Adipocyte (in vitro differentiated cells): ENCODE results near the gene ZC3H7B.
"Not testable (repeated sequence)": the region's sequence is repeated elsewhere in the genome, so short reads cannot be mapped to it uniquely, and the experiment has no call there.

Experiments
- DNase-seq: peaks from one replicate; pipeline ENCODE4 v3.0.0-alpha.2; 2015; ENCODE audit warnings: low read depth
- H3K27me3 ChIP-seq: replicated peaks from 2 replicates; pipeline ENCODE4 v1.7.0; 2013; ENCODE audit warnings: mild to moderate bottlenecking, low read length, moderate library complexity; ENCODE audit not compliant: control insufficient read depth, insufficient read depth
- H3K36me3 ChIP-seq: 2 replicates; pipeline ENCODE4 v1.7.0; 2013; ENCODE audit warnings: low read length, mild to moderate bottlenecking, moderate library complexity; ENCODE audit not compliant: control insufficient read depth, insufficient read depth, severe bottlenecking
- H3K4me1 ChIP-seq: 2 replicates; pipeline ENCODE4 v1.7.0; 2013; ENCODE audit warnings: mild to moderate bottlenecking, low read length, moderate library complexity; ENCODE audit not compliant: control insufficient read depth, insufficient read depth
- H3K4me3 ChIP-seq: 2 replicates; pipeline ENCODE4 v1.7.0; 2013; ENCODE audit warnings: mild to moderate bottlenecking, low read length, moderate library complexity
- H3K9ac ChIP-seq: 2 replicates; pipeline ENCODE4 v1.7.0; 2013; ENCODE audit warnings: mild to moderate bottlenecking, low read length, moderate library complexity
- H3K9me3 ChIP-seq: 2 replicates; pipeline ENCODE4 v1.7.0; 2013; ENCODE audit warnings: mild to moderate bottlenecking, low read length, moderate library complexity; ENCODE audit not compliant: control insufficient read depth

The ZC3H7B gene, protein sequence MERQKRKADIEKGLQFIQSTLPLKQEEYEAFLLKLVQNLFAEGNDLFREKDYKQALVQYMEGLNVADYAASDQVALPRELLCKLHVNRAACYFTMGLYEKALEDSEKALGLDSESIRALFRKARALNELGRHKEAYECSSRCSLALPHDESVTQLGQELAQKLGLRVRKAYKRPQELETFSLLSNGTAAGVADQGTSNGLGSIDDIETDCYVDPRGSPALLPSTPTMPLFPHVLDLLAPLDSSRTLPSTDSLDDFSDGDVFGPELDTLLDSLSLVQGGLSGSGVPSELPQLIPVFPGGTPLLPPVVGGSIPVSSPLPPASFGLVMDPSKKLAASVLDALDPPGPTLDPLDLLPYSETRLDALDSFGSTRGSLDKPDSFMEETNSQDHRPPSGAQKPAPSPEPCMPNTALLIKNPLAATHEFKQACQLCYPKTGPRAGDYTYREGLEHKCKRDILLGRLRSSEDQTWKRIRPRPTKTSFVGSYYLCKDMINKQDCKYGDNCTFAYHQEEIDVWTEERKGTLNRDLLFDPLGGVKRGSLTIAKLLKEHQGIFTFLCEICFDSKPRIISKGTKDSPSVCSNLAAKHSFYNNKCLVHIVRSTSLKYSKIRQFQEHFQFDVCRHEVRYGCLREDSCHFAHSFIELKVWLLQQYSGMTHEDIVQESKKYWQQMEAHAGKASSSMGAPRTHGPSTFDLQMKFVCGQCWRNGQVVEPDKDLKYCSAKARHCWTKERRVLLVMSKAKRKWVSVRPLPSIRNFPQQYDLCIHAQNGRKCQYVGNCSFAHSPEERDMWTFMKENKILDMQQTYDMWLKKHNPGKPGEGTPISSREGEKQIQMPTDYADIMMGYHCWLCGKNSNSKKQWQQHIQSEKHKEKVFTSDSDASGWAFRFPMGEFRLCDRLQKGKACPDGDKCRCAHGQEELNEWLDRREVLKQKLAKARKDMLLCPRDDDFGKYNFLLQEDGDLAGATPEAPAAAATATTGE

DNA sequence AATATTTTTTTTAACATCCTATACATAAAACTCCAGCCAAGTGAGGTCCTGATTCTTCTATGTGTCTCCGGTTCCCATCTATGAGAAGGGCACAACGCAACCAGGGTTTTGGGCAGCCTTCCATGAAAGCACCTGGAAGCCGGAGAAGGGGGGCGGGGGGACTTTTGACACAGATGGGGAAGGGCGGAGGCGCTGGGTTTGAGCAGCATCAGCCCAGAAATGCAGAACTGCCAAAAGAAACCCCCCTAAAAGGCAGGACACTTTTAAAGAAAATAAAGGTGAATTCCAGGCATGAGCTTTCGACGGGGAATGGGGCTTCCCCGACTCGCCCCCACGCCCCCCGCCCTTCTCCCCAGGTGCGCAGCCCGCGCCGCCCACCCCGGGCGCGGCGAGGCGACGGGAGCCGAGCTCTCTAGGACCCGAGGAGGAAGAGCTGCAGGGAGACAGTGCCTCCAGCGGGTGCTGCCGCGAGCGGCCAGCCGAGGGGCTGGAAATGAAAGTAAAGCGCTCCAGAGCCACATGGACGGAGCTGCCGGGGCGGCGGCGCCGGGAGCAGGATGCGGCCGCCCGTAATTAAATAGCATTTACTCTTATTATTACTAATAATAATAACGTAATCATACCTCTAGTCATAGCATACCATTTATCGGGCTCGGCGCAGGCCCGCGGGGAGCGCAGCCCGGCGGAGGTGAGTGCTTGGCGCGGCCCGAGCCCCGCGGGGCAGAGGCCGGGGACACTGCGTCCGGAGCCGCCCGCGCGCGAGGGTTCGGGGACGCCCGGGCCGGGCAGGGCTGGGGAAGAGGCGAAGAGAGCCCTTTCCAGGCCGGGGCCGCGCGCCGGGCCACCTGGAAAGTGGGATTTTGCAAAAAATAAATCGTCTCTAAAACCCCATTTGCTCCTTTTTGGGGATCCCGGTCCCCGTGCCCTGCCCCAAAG lies at the start of gene ZC3H7B:
Gene ZC3H7B (plus strand): TSS at position 441 of the 936 bp plus-strand sequence. CDS start 19,136 bp downstream, outside the sequence.
- Histone ChIP-seq H3K4me1 (peaks cover 20% of the 10 kb centered on the region), H3K4me3 (peak within 1 kb of the TSS; percentile 87), H3K9ac (peak within 1 kb of the TSS; percentile 98), H3K9me3 (no peaks in the 10 kb centered on the region), H3K27me3 (no peaks in the 10 kb centered on the region), H3K36me3 (peaks cover 7% of the 10 kb centered on the region)
- DNase-seq = peak; percentile 95

DNA sequence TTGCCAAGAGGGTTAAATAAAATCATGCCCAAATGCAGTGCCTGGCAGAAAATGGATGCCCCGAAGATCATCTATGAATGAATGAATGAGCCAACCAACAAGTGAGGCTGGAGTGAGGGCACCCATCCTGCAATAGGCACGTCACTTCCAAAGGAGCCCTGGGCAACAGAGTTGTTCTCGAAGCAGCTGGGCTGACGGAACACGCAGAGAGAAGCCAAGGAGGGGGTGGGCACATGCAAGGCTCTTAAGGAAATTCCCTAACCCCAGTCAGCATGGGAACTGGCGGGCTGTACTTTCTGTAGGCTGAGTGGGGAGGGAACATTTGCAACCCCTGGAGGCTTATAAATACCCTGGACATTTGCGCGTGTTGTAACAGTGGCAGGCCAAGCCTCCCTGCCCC lies 49.0 kb upstream of the ZC3H7B start:
- no peaks in the 10 kb centered on the region for H3K9me3 ChIP-seq
- peaks cover 88% of the 10 kb centered on the region for H3K36me3 ChIP-seq
- no peak for DNase-seq
- H3K4me1 ChIP-seq = peaks cover 16% of the 10 kb centered on the region
- H3K4me3 ChIP-seq = no peak overlapping the region
- H3K9ac ChIP-seq = no peak overlapping the region
- H3K27me3 ChIP-seq = no peaks in the 10 kb centered on the region

DNA sequence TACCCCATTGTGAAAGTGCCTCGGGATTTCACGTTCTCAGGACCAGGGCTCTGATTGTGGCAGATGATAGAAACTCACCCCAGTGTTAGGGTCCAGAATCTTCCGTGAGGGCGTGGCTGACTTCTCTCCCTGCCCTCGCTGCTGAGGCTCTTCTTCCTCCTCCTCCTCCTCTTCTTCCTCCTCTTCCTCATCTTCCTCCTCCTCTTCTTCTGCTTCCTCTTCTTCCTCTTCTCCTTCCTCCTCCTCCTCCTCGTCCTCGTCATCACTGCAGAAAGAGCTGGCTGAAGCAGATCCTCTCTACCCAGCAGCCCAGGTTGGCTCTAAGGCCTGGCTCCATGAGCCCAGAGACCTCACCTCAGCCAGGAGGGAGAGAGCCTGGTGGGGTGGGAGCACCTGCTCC lies 47.1 kb upstream of the ZC3H7B start:
- Histone ChIP-seq H3K36me3 (peaks cover 90% of the 10 kb centered on the region), H3K4me1 (peaks cover 3% of the 10 kb centered on the region), H3K9ac (no peak overlapping the region), H3K27me3 (no peaks in the 10 kb centered on the region), H3K9me3 (no peaks in the 10 kb centered on the region), H3K4me3 (no peak overlapping the region)
- DNase-seq = no peak

DNA sequence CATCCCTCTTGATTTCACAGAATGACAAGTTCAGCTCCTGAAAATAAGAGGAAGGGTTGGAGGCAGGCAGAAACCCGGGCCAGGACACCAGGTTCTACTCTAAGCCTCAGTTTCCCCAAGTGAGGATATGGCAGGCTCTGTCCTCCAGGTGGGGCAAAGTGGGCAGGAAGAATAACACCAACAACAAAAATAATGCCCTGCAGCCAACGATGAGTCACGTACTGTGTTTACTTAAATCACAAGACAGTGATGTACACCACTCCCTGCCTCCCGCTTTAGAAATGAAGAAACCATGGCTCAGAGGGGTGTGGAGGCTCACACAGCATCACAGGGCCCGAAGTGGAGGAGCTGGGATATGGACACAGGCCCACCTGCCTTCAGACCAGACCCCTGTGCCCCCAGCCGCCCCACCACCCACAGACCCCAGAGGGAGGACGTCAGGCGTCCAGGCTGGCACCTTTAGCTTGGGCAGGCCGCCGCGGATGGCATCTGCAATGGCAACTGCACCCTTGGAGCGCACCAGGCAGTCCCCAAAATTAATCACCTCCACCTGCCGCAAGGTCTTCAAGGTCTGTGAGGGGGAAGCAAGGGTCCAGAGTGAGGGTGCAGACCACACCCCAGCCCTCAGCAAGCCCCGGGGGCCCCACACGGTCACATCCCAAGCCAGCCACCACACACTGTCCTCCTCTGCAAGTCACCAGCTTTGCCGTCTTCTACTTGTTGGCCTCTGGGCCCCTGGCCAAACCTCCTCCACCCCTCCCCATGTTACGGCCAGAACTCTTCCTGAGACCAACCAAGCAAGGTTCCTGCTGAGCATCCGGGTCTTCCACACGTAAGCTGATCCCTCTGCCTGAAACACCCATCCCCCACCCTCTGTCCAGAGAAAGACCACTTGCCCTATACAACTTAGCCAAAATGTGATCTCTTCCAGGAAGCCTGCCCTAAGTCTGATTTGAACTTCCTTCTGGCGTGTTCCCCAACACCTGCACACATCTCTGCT lies 44.8 kb upstream of the ZC3H7B start:
- peak; percentile 75 for DNase-seq
- H3K4me3 ChIP-seq = no peak overlapping the region
- peaks cover 88% of the 10 kb centered on the region for H3K36me3 ChIP-seq
- H3K27me3 ChIP-seq = no peaks in the 10 kb centered on the region
- H3K9me3 ChIP-seq = no peaks in the 10 kb centered on the region
- H3K9ac ChIP-seq = no peak overlapping the region
- peaks cover 3% of the 10 kb centered on the region for H3K4me1 ChIP-seq

DNA sequence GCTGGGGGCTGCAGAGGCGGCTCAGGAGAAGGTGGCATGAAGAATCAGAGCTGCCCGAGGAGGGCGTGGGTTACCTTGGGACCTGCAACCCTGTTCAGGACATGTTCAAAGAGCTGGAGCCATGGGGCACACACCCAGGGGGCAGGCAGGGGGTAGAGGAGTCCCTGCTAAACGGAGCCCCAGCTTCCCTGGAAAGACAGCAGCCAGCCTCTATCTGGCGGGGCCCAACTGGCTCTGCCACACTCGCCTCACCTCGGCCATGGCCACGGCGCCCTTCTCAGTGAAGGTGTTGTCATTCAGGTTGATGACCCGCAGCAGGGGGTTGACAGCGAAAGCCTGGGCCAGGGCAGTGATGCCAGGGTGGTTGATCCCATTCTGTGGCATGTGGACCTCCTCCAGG lies 43.6 kb upstream of the ZC3H7B start:
- no peaks in the 10 kb centered on the region for H3K9me3 ChIP-seq
- H3K9ac ChIP-seq = no peak overlapping the region
- H3K36me3 ChIP-seq = peaks cover 91% of the 10 kb centered on the region
- H3K27me3 ChIP-seq = no peaks in the 10 kb centered on the region
- no peak overlapping the region for H3K4me3 ChIP-seq
- DNase-seq = no peak
- H3K4me1 ChIP-seq = peaks cover 3% of the 10 kb centered on the region

DNA sequence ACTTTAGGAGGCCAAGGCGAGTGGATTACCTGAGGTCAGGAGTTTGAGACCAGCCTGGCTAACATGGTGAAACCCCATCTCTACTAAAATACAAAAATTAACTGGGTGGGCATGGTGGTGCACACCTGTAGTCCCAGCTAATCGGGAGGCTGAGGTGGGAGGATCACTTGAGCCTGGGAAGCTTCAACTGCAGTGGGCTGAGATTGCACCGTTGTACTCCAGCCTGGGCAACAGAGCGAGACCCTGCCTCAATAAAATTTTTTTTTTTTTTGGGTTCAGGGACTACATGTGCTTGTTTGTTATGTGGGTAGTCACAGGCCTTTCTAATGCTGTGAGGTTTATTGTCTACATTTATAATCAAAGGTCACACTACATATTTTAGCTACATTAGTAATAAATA lies 41.6 kb upstream of the ZC3H7B start:
- H3K36me3 ChIP-seq = peaks cover 92% of the 10 kb centered on the region
- H3K9me3 ChIP-seq, H3K4me3 ChIP-seq, H3K9ac ChIP-seq, H3K4me1 ChIP-seq, H3K27me3 ChIP-seq, DNase-seq: not testable (repeated sequence)

DNA sequence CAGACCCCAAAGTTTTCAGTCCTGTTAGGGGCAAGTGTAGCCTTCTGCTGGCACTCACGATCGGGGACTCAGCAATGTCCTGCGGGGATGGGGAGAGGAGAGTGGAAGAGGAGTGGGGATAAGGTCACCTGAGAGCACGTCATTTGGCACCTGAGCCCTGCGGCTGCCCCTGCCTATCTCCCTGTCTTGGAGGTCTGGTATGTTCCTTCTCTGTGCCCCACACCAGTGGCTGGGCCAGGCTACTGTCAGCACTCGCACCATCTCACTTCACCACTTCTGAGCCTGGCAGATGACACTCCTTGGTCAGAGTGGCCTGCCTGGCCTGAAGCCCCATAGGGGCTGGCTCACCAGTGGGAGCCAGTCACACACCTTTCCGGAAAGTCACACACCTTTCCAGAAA lies 40.5 kb upstream of the ZC3H7B start:
- H3K4me3 ChIP-seq = no peak overlapping the region
- no peaks in the 10 kb centered on the region for H3K27me3 ChIP-seq
- no peak for DNase-seq
- peaks cover 92% of the 10 kb centered on the region for H3K36me3 ChIP-seq
- no peaks in the 10 kb centered on the region for H3K9me3 ChIP-seq
- H3K4me1 ChIP-seq = peaks cover 3% of the 10 kb centered on the region
- H3K9ac ChIP-seq = no peak overlapping the region

DNA sequence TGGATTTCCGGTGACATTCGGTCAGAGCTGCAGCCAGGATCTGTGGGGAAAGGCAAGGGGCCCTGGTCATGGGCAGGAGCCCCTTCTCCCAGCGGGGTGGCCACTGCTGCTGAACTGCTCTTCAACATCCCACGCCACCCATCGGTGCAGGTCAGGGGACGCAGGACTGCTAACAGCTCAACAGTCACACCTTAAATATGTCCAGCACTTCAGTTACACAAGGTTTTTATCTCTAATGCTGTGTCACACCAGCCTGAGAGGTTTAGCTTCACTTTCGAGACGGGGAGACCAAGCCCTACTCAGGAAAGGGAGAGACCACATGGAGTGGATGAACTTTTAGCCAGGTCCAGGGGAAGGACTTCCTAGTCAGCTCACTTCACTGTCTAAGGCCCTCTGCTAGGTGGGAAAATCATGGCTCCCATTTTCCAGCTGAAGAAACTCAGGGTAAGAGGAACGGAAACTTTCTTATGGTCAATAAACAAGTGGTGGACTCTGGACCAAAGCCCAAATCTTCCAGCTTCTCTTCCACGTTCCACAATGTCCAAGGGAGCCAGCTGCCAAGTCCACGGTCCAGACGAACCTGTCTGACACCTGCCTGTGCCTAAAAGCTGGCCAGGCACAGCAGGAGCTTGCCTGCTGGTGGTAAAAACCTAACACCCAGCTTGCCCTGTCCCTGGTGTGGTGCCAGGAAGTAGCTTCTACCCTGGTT lies 39.6 kb upstream of the ZC3H7B start:
- peaks cover 3% of the 10 kb centered on the region for H3K4me1 ChIP-seq
- H3K36me3 ChIP-seq = peaks cover 92% of the 10 kb centered on the region
- no peak for DNase-seq
- no peak overlapping the region for H3K4me3 ChIP-seq
- no peaks in the 10 kb centered on the region for H3K27me3 ChIP-seq
- no peak overlapping the region for H3K9ac ChIP-seq
- no peaks in the 10 kb centered on the region for H3K9me3 ChIP-seq

DNA sequence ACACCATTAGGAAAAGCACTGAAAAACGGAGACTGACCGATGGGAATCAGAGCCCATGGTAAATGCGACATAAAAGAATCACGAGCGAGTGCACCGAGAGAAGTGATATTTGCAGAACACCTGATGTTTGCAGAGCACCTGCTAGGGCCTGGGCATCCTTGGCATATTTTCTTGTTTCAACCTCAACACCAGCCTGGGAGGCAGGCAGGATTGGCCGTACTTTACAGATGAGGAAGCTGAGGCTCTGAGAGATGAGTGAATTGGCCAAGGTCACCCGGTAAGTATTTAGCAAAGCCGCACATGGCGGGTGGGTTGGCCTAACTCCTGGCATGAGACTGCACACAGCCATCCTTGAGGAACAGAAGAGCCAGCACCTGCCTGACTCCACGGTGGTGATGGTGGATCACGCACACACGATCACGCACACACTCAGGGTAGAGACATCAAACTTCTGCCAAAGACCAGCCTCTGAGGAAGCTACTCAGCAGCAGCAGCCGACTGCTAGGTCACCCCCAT lies 39.0 kb upstream of the ZC3H7B start:
- peaks cover 92% of the 10 kb centered on the region for H3K36me3 ChIP-seq
- no peaks in the 10 kb centered on the region for H3K9me3 ChIP-seq
- no peak overlapping the region for H3K4me3 ChIP-seq
- no peaks in the 10 kb centered on the region for H3K4me1 ChIP-seq
- DNase-seq = no peak
- H3K9ac ChIP-seq = no peak overlapping the region
- H3K27me3 ChIP-seq = no peaks in the 10 kb centered on the region
